CD14-positive monocyte (primary cell): ENCODE results near the gene SLC35E3. TPM values are rescaled to one million over a fixed set of nuclear protein-coding genes. Genes with fewer than 3 reads are reported as not detected.

Source experiments
- DNase-seq, 3 donors: peaks; one replicate each; pipeline ENCODE4 v3.0.0-alpha.2; 2011 to 2022
- H2AFZ ChIP-seq: 2 replicates; pipeline ENCODE4 v1.6.0; 2012; ENCODE audit warnings: mild to moderate bottlenecking, low read depth, low read length, inconsistent platforms; ENCODE audit not compliant: insufficient read depth, poor library complexity, severe bottlenecking
- H3K27ac ChIP-seq, 2 donors: 1 replicate in 1 of 2; 2 replicates in 1 of 2; pipeline ENCODE4 v1.5.1; 2012 to 2013; ENCODE audit warnings: low read length in 2 of 2, control low read depth in 1 of 2, inconsistent platforms in 1 of 2, low read depth in 1 of 2, mild to moderate bottlenecking in 1 of 2
- H3K27me3 ChIP-seq, 2 donors: one replicate each; pipeline versions ENCODE4 v1.6.0 to v1.6.1; 2011 to 2013; ENCODE audit warnings: low read length in 2 of 2; ENCODE audit not compliant: control insufficient read depth in 2 of 2, insufficient read depth in 2 of 2
- H3K36me3 ChIP-seq, 2 donors: replicated peaks in 1 of 2; 1 replicate in 1 of 2; 2 replicates in 1 of 2; pipeline versions ENCODE4 v1.5.1 to v1.6.1; 2012 to 2013; ENCODE audit warnings: low read length in 2 of 2, control low read depth in 1 of 2, inconsistent platforms in 1 of 2, mild to moderate bottlenecking in 1 of 2; ENCODE audit not compliant: insufficient read depth in 2 of 2, control insufficient read depth in 1 of 2
- H3K4me1 ChIP-seq, 2 donors: 1 replicate in 1 of 2; 2 replicates in 1 of 2; pipeline versions ENCODE4 v1.5.1 to v1.6.1; 2012 to 2013; ENCODE audit warnings: low read length in 2 of 2, control low read depth in 1 of 2, inconsistent platforms in 1 of 2, mild to moderate bottlenecking in 1 of 2, moderate library complexity in 1 of 2; ENCODE audit not compliant: insufficient read depth in 2 of 2, control insufficient read depth in 1 of 2
- H3K4me2 ChIP-seq: replicated peaks from 2 replicates; pipeline ENCODE3; 2012; ENCODE audit warnings: low read length, moderate library complexity, mild to moderate bottlenecking; ENCODE audit not compliant: poor library complexity, severe bottlenecking; ENCODE audit errors: extremely low read depth
- H3K4me3 ChIP-seq, 3 experiments: fragments of 200-600 bp in 1 of 3; sonication (generic) in 1 of 3; replicated peaks in 1 of 3; 1 replicate in 2 of 3; 2 replicates in 1 of 3; pipeline ENCODE4 v1.5.1; 2011 to 2013; ENCODE audit warnings: low read length in 3 of 3, mild to moderate bottlenecking in 3 of 3, control low read depth in 2 of 3, low read depth in 2 of 3, inconsistent platforms in 1 of 3, moderate library complexity in 1 of 3
- H3K79me2 ChIP-seq: 2 replicates; pipeline ENCODE4 v1.6.0; 2012; ENCODE audit warnings: mild to moderate bottlenecking, control low read depth, inconsistent platforms, low read length, moderate library complexity; ENCODE audit not compliant: insufficient read depth
- H3K9ac ChIP-seq: 2 replicates; pipeline ENCODE4 v1.6.0; 2017; ENCODE audit warnings: low read length, mild to moderate bottlenecking; ENCODE audit not compliant: insufficient read depth, poor library complexity, severe bottlenecking
- H3K9me3 ChIP-seq, 2 donors: replicated peaks in 1 of 2; 1 replicate in 1 of 2; 2 replicates in 1 of 2; pipeline versions ENCODE4 v1.5.1 to v1.6.1; 2012 to 2013; ENCODE audit warnings: low read length in 2 of 2, control low read depth in 1 of 2; ENCODE audit not compliant: control insufficient read depth in 1 of 2, insufficient read depth in 1 of 2
- H4K20me1 ChIP-seq: 2 replicates; pipeline ENCODE4 v1.6.0; 2012; ENCODE audit warnings: mild to moderate bottlenecking, low read length, control low read depth, moderate library complexity; ENCODE audit not compliant: insufficient read depth
- H3K27ac Mint-ChIP-seq, 7 donors: one replicate each; pipeline ENCODE4 v1.8.0; 2020; ENCODE audit warnings: mild to moderate bottlenecking in 7 of 7, mixed read lengths in 7 of 7, moderate library complexity in 6 of 7, inconsistent platforms in 2 of 7
- H3K27me3 Mint-ChIP-seq, 3 donors: one replicate each; pipeline ENCODE4 v1.8.0; 2021 to 2022; ENCODE audit warnings: low read depth in 3 of 3, mild to moderate bottlenecking in 3 of 3, mixed read lengths in 3 of 3, moderate library complexity in 3 of 3, inconsistent platforms in 1 of 3
- H3K36me3 Mint-ChIP-seq, 2 donors: one replicate each; pipeline ENCODE4 v1.8.0; 2020; ENCODE audit warnings: mixed read lengths in 2 of 2, inconsistent platforms in 1 of 2, mild to moderate bottlenecking in 1 of 2
- H3K4me1 Mint-ChIP-seq: one replicate; pipeline ENCODE4 v1.8.0; 2020; ENCODE audit warnings: mild to moderate bottlenecking, mixed read lengths
- H3K4me3 Mint-ChIP-seq, 2 donors: one replicate each; pipeline ENCODE4 v1.8.0; 2020; ENCODE audit warnings: mild to moderate bottlenecking in 2 of 2, mixed read lengths in 2 of 2, moderate library complexity in 1 of 2
- H3K9me3 Mint-ChIP-seq, 7 donors: one replicate each; pipeline ENCODE4 v1.8.0; 2020 to 2022; ENCODE audit warnings: mixed read lengths in 7 of 7, mild to moderate bottlenecking in 6 of 7, moderate library complexity in 6 of 7, inconsistent platforms in 2 of 7
- CTCF ChIP-seq: fragments of 200-600 bp; IDR thresholded peaks from one replicate; pipeline ENCODE4 v1.8.0; 2022; ENCODE audit warnings: antibody characterized with exemption, mild to moderate bottlenecking
- WGBS: methylation state at CpG from one replicate; pipeline ENCODE4 v1.1.5; 2013; ENCODE audit warnings: missing lambda C conversion rate; ENCODE audit not compliant: insufficient coverage; 5-methylcytosine and 5-hydroxymethylcytosine counted together
- intact Hi-C, 2 donors: fragments of 100-400 bp; cut with micrococcal nuclease; formaldehyde crosslinking; loops; one replicate each; pipeline versions ENCODE4 v1.15.0 to v1.15.1; 2023
- polyA plus RNA-seq, 3 donors: library from polyadenylated mRNA; depleted of rRNA in 1 of 3; unstranded in 2 of 3; stranded (reverse) in 1 of 3; fragments of 300-500 nt in 2 of 3; fragments of >200 nt in 1 of 3; fragmentation: Illumina TruSeq in 2 of 3; gene quantifications; 1 replicate in 2 of 3; 2 replicates in 1 of 3; pipeline ENCODE4 v1.2.3, GENCODE V29; 2012 to 2021

Gene SLC35E3
- polyA plus RNA-seq, 3 donors, result 4.3 to 12.4 (median 10.9) TPM

GRCh38 chr12:68784015-68784414 lies 38.0 kb downstream of the SLC35E3 start:
- H3K27me3 ChIP-seq, result no peaks in the 10 kb centered on the region
- H3K9me3 Mint-ChIP-seq, result peaks cover 0 to 2% (median 0%) of the 10 kb centered on the region in 7 donors
- H2AFZ ChIP-seq, result peak overlapping the region; percentile 75
- peak overlapping the region; percentile 46 for H3K4me2 ChIP-seq
- H3K27ac Mint-ChIP-seq, result peak overlapping the region; percentile 79 to 99 (median 96)
- H3K9ac ChIP-seq, result peak overlapping the region; percentile 12
- intact Hi-C loops, result loop anchor here in 1 of 2 donors (5.0 kb wide), 1 partner anchor 37 kb away; the partner anchor contains the start of gene SLC35E3
- no peaks in the 10 kb centered on the region for H4K20me1 ChIP-seq
- WGBS, result 0% methylated on average over 6 of the region's 8 CpGs
- peak overlapping the region; percentile 68 to 96 for H3K27ac ChIP-seq
- no peak for TF ChIP-seq CTCF
- H3K36me3 ChIP-seq, result no peaks in the 10 kb centered on the region
- DNase-seq, result peak; percentile 74 to 88 (median 86)
- H3K4me1 ChIP-seq, result peaks cover 56 to 57% of the 10 kb centered on the region in 2 donors
- peaks cover 47% of the 10 kb centered on the region for H3K4me1 Mint-ChIP-seq
- peak overlapping the region in 1 of 2 donors; percentile 82 for H3K4me3 Mint-ChIP-seq
- H3K27me3 Mint-ChIP-seq, result no peaks in the 10 kb centered on the region
- no peaks in the 10 kb centered on the region for H3K79me2 ChIP-seq
- H3K4me3 ChIP-seq, result peak overlapping the region in 2 of 3 experiments; percentile 4 to 38
- H3K9me3 ChIP-seq, result no peaks in the 10 kb centered on the region
- H3K36me3 Mint-ChIP-seq, result peaks cover 2% of the 10 kb centered on the region in 2 donors

DNA sequence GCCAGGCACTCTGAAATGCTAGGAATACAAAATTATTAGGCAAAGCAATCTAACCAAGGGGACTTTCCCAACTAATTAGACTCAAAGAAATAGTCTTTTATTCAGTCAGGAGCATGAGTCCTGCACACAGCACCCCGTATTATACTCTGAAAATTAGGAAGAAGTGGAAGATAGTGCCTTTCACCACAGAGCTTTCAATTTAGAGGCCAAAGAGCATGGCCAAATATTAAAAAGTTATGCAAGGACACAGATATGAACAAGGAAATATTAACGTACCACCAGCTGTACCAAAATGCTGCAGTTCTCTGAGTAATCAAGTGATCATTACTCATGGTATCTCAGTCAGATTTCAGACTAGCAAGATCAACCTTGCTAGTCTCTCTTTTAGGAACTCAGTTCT lies 39.4 kb downstream of the SLC35E3 start:
- Histone ChIP-seq H3K79me2 (no peaks in the 10 kb centered on the region), H3K9me3 (no peaks in the 10 kb centered on the region), H4K20me1 (no peaks in the 10 kb centered on the region), H3K4me3 (no peak overlapping the region), H3K9ac (peak overlapping the region; percentile 30), H3K36me3 (no peaks in the 10 kb centered on the region), H3K4me2 (peak overlapping the region; percentile 22), H2AFZ (no peak overlapping the region), H3K27ac (peak overlapping the region; percentile 68 to 96), H3K27me3 (no peaks in the 10 kb centered on the region), H3K4me1 (peaks cover 63 to 64% of the 10 kb centered on the region in 2 donors)
- 0% methylated on average over 1 of the region's 2 CpGs for WGBS
- peak overlapping the region; percentile 24 to 27 for H3K4me3 Mint-ChIP-seq
- peak; percentile 69 to 91 (median 88) for DNase-seq
- peaks cover 50% of the 10 kb centered on the region for H3K4me1 Mint-ChIP-seq
- no peak for TF ChIP-seq CTCF
- H3K9me3 Mint-ChIP-seq, result peaks cover 0 to 2% (median 0%) of the 10 kb centered on the region in 7 donors
- intact Hi-C loops, result no loop called here
- H3K36me3 Mint-ChIP-seq, result peaks cover 2% of the 10 kb centered on the region in 2 donors
- peak overlapping the region; percentile 85 to 99 (median 96) for H3K27ac Mint-ChIP-seq
- no peaks in the 10 kb centered on the region for H3K27me3 Mint-ChIP-seq
